ENCODE data around the gene FAM180B. TPM values are rescaled to one million over a fixed set of nuclear protein-coding genes. Genes with fewer than 3 reads are reported as not detected.
"Not testable (repeated sequence)": the region's sequence is repeated elsewhere in the genome, so short reads cannot be mapped to it uniquely, and the experiment has no call there.

Gene FAM180B
- total RNA-seq (2012; rRNA removed), result under 0.01 and 0.44 TPM in 2 replicates

GRCh38 chr11:47586098-47586855 is at the start of gene FAM180B:
Gene FAM180B (plus strand): TSS chr11:47586678. CDS start chr11:47586769, 91 bp downstream.
- Histone ChIP-seq H3K27me3 (ENCODE audit: control insufficient read depth, insufficient read depth, low read length) (peaks cover 13% of the 10 kb centered on the region), H3K4me1 (ENCODE audit: control insufficient read depth, insufficient read depth, low read length) (peaks cover 8% of the 10 kb centered on the region), H3K9ac (ENCODE audit: low read depth, low read length) (no peak within 1 kb of the TSS), H3K4me3 (ENCODE audit: low read length) (no peak within 1 kb of the TSS), H3K36me3 (ENCODE audit: insufficient read depth, low read length) (peaks cover 31% of the 10 kb centered on the region), H3K9me3 (replicated peaks; ENCODE audit: low read length) (no peaks in the 10 kb centered on the region), H3K4me2 (ENCODE audit: low read length) (no peak within 1 kb of the TSS)

GRCh38 chr11:47536915-47537314 is 49.6 kb upstream of the FAM180B start:
- Histone ChIP-seq H3K9ac (ENCODE audit: low read depth, low read length) (no peak overlapping the region), H3K4me2 (ENCODE audit: low read length) (no peak overlapping the region), H3K4me1 (ENCODE audit: control insufficient read depth, insufficient read depth, low read length) (peaks cover 63% of the 10 kb centered on the region), H3K27me3 (ENCODE audit: control insufficient read depth, insufficient read depth, low read length) (no peaks in the 10 kb centered on the region), H3K4me3 (ENCODE audit: low read length) (no peak overlapping the region), H3K9me3 (replicated peaks; ENCODE audit: low read length) (no peaks in the 10 kb centered on the region), H3K36me3 (ENCODE audit: insufficient read depth, low read length) (no peaks in the 10 kb centered on the region)

GRCh38 chr11:47538741-47539565 is 47.5 kb upstream of the FAM180B start:
- H3K9ac ChIP-seq (ENCODE audit: low read depth, low read length), result peak overlapping the region; percentile 35
- peaks cover 46% of the 10 kb centered on the region for H3K4me1 ChIP-seq (ENCODE audit: control insufficient read depth, insufficient read depth, low read length)
- no peaks in the 10 kb centered on the region for H3K9me3 ChIP-seq (replicated peaks; ENCODE audit: low read length)

GRCh38 chr11:47539681-47540039 is 46.8 kb upstream of the FAM180B start:
- Histone ChIP-seq H3K4me1 (ENCODE audit: control insufficient read depth, insufficient read depth, low read length) (peaks cover 40% of the 10 kb centered on the region), H3K4me3 (ENCODE audit: low read length) (peak overlapping the region; percentile 11)

More at GRCh38 chr11:47538741-47539565, 47.5 kb upstream of the FAM180B start:
- H3K36me3 ChIP-seq (ENCODE audit: insufficient read depth, low read length), result no peaks in the 10 kb centered on the region
- H3K4me2 ChIP-seq (ENCODE audit: low read length), result peak overlapping the region; percentile 70
- no peaks in the 10 kb centered on the region for H3K27me3 ChIP-seq (ENCODE audit: control insufficient read depth, insufficient read depth, low read length)
- no peak overlapping the region for H3K4me3 ChIP-seq (ENCODE audit: low read length)

GRCh38 chr11:47541070-47541469 is 45.4 kb upstream of the FAM180B start:
- Histone ChIP-seq H3K9ac (ENCODE audit: low read depth, low read length) (no peak overlapping the region), H3K4me2 (ENCODE audit: low read length) (peak overlapping the region; percentile 70), H3K4me3 (ENCODE audit: low read length) (no peak overlapping the region), H3K4me1 (ENCODE audit: control insufficient read depth, insufficient read depth, low read length) (peaks cover 37% of the 10 kb centered on the region), H3K9me3 (replicated peaks; ENCODE audit: low read length) (no peaks in the 10 kb centered on the region), H3K27me3 (ENCODE audit: control insufficient read depth, insufficient read depth, low read length) (no peaks in the 10 kb centered on the region), H3K36me3 (ENCODE audit: insufficient read depth, low read length) (no peaks in the 10 kb centered on the region)

More at GRCh38 chr11:47539681-47540039, 46.8 kb upstream of the FAM180B start:
- Histone ChIP-seq H3K9me3 (replicated peaks; ENCODE audit: low read length) (no peaks in the 10 kb centered on the region), H3K36me3 (ENCODE audit: insufficient read depth, low read length) (no peaks in the 10 kb centered on the region), H3K4me2 (ENCODE audit: low read length) (peak overlapping the region; percentile 70), H3K9ac (ENCODE audit: low read depth, low read length) (peak overlapping the region; percentile 35), H3K27me3 (ENCODE audit: control insufficient read depth, insufficient read depth, low read length) (no peaks in the 10 kb centered on the region)

- Histone ChIP-seq H3K36me3 (ENCODE audit: insufficient read depth, low read length) (peaks cover 6% of the 10 kb centered on the region), H3K27me3 (ENCODE audit: control insufficient read depth, insufficient read depth, low read length) (no peaks in the 10 kb centered on the region), H3K4me3 (ENCODE audit: low read length) (no peak overlapping the region), H3K4me2 (ENCODE audit: low read length) (no peak overlapping the region), H3K9ac (ENCODE audit: low read depth, low read length) (no peak overlapping the region), H3K4me1 (ENCODE audit: control insufficient read depth, insufficient read depth, low read length) (peaks cover 27% of the 10 kb centered on the region), H3K9me3 (replicated peaks; ENCODE audit: low read length) (no peaks in the 10 kb centered on the region)
Observed at GRCh38 chr11:47545298-47545697, 41.2 kb upstream of the FAM180B start.

GRCh38 chr11:47546274-47546673 is 40.2 kb upstream of the FAM180B start:
- not testable (repeated sequence) for H3K27me3 ChIP-seq (ENCODE audit: control insufficient read depth, insufficient read depth, low read length); H3K9me3 ChIP-seq (replicated peaks; ENCODE audit: low read length); H3K9ac ChIP-seq (ENCODE audit: low read depth, low read length); H3K4me3 ChIP-seq (ENCODE audit: low read length); H3K4me2 ChIP-seq (ENCODE audit: low read length); H3K36me3 ChIP-seq (ENCODE audit: insufficient read depth, low read length)
- peaks cover 28% of the 10 kb centered on the region for H3K4me1 ChIP-seq (ENCODE audit: control insufficient read depth, insufficient read depth, low read length)

GRCh38 chr11:47550288-47551047 is 36.0 kb upstream of the FAM180B start:
- Histone ChIP-seq H3K4me1 (ENCODE audit: control insufficient read depth, insufficient read depth, low read length) (peaks cover 33% of the 10 kb centered on the region), H3K4me2 (ENCODE audit: low read length) (peak overlapping the region; percentile 92), H3K4me3 (ENCODE audit: low read length) (no peak overlapping the region)

GRCh38 chr11:47551086-47551485 is 35.4 kb upstream of the FAM180B start:
- H3K9me3 ChIP-seq (replicated peaks; ENCODE audit: low read length), result no peaks in the 10 kb centered on the region
- peaks cover 33% of the 10 kb centered on the region for H3K4me1 ChIP-seq (ENCODE audit: control insufficient read depth, insufficient read depth, low read length)
- H3K9ac ChIP-seq (ENCODE audit: low read depth, low read length), result no peak overlapping the region
- peaks cover 9% of the 10 kb centered on the region for H3K36me3 ChIP-seq (ENCODE audit: insufficient read depth, low read length)
- peak overlapping the region; percentile 92 for H3K4me2 ChIP-seq (ENCODE audit: low read length)
- no peaks in the 10 kb centered on the region for H3K27me3 ChIP-seq (ENCODE audit: control insufficient read depth, insufficient read depth, low read length)
- H3K4me3 ChIP-seq (ENCODE audit: low read length), result peak overlapping the region; percentile 94

More at GRCh38 chr11:47550288-47551047, 36.0 kb upstream of the FAM180B start:
- H3K9ac ChIP-seq (ENCODE audit: low read depth, low read length), result no peak overlapping the region
- no peaks in the 10 kb centered on the region for H3K27me3 ChIP-seq (ENCODE audit: control insufficient read depth, insufficient read depth, low read length)
- H3K9me3 ChIP-seq (replicated peaks; ENCODE audit: low read length), result no peaks in the 10 kb centered on the region
- H3K36me3 ChIP-seq (ENCODE audit: insufficient read depth, low read length), result peaks cover 9% of the 10 kb centered on the region

- Histone ChIP-seq H3K4me1 (ENCODE audit: control insufficient read depth, insufficient read depth, low read length) (peaks cover 31% of the 10 kb centered on the region), H3K27me3 (ENCODE audit: control insufficient read depth, insufficient read depth, low read length) (no peaks in the 10 kb centered on the region), H3K4me2 (ENCODE audit: low read length) (peak overlapping the region; percentile 92)
Observed at GRCh38 chr11:47552056-47552565, 34.4 kb upstream of the FAM180B start.

More at GRCh38 chr11:47552056-47552565, 34.4 kb upstream of the FAM180B start:
- Histone ChIP-seq H3K9ac (ENCODE audit: low read depth, low read length) (peak overlapping the region; percentile 96), H3K36me3 (ENCODE audit: insufficient read depth, low read length) (peaks cover 9% of the 10 kb centered on the region), H3K4me3 (ENCODE audit: low read length) (peak overlapping the region; percentile 94), H3K9me3 (replicated peaks; ENCODE audit: low read length) (no peaks in the 10 kb centered on the region)

Measured in skeletal muscle satellite cell (primary cell).